Testis (tissue), 2 donors: Measurements from ENCODE around the gene CBFB.

Source experiments
- CTCF ChIP-seq, 3 experiments: fragments of 450-650 bp in 2 of 3; fragments of 200-600 bp in 1 of 3; sonication (generic) in 1 of 3; IDR thresholded peaks; one replicate each; pipeline ENCODE4 v1.5.1; 2016 to 2019; ENCODE audit warnings: antibody characterized with exemption in 3 of 3, mild to moderate bottlenecking in 2 of 3, moderate library complexity in 1 of 3
- POLR2A ChIP-seq: fragments of 450-650 bp; IDR thresholded peaks from one replicate; pipeline ENCODE4 v1.6.1; 2017; ENCODE audit warnings: antibody characterized with exemption, mild to moderate bottlenecking, moderate library complexity

GRCh38 chr16:67105881-67106280 lies 76.9 kb downstream of the CBFB start:
- TF ChIP-seq CTCF (IDR thresholded peaks at IDR 0.05) (no peak), POLR2A (no peak)
